IgD-negative memory B cell (primary cell): Measurements from ENCODE around the gene ZSCAN22. TPM values are rescaled to one million over a fixed set of nuclear protein-coding genes. Genes with fewer than 3 reads are reported as not detected.
"Not testable (repeated sequence)": the region's sequence is repeated elsewhere in the genome, so short reads cannot be mapped to it uniquely, and the experiment has no call there.

Experiments
- H3K27ac Mint-ChIP-seq, 3 donors: one replicate each; pipeline ENCODE4 v1.8.0; 2020 to 2022; ENCODE audit warnings: mild to moderate bottlenecking in 3 of 3, mixed read lengths in 3 of 3, moderate library complexity in 1 of 3
- H3K27me3 Mint-ChIP-seq: one replicate; pipeline ENCODE4 v1.8.0; 2021; ENCODE audit warnings: mixed read lengths
- H3K36me3 Mint-ChIP-seq: one replicate; pipeline ENCODE4 v1.8.0; 2020; ENCODE audit warnings: mild to moderate bottlenecking, mixed read lengths
- H3K4me1 Mint-ChIP-seq, 3 donors: one replicate each; pipeline ENCODE4 v1.8.0; 2020 to 2022; ENCODE audit warnings: mixed read lengths in 3 of 3, mild to moderate bottlenecking in 1 of 3
- H3K4me3 Mint-ChIP-seq, 4 donors: one replicate each; pipeline ENCODE4 v1.8.0; 2020 to 2022; ENCODE audit warnings: mild to moderate bottlenecking in 4 of 4, mixed read lengths in 4 of 4, moderate library complexity in 3 of 4
- H3K9me3 Mint-ChIP-seq, 3 donors: one replicate each; pipeline ENCODE4 v1.8.0; 2020 to 2021; ENCODE audit warnings: mixed read lengths in 3 of 3, mild to moderate bottlenecking in 1 of 3
- polyA plus RNA-seq: library from polyadenylated mRNA; unstranded; fragments of 300-500 nt; fragmentation: Illumina TruSeq; gene quantifications from one replicate; pipeline ENCODE4 v1.2.3, GENCODE V29; 2021

ZSCAN22 gene
- polyA plus RNA-seq, 1 donor from 2014 or later, result 2.9 TPM

DNA sequence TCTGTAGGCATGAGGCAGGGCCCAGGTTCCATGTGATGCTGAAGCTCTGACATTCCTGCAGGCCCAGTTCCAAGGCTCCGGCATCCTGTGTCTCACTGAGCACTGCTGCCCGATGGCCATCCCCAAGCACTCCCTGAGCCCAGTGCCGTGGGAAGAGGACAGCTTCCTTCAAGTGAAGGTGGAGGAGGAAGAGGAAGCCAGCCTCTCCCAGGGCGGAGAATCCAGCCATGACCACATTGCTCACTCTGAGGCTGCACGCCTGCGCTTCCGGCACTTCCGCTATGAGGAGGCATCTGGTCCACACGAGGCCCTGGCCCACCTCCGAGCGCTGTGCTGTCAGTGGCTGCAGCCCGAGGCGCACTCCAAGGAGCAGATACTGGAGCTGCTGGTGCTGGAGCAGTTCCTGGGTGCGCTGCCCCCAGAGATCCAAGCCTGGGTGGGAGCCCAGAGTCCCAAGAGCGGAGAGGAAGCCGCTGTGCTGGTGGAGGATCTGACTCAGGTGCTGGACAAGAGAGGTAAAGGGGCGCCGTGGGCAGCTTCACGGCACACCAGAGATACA is 8.0 kb downstream of the ZSCAN22 start:
- Mint-ChIP-seq H3K4me3 (no peak overlapping the region), H3K27me3 (no peaks in the 10 kb centered on the region), H3K4me1 (peaks cover 0 to 5% (median 3%) of the 10 kb centered on the region in 3 donors), H3K27ac (peak overlapping the region in 1 of 3 donors; percentile 45), H3K9me3 (peaks cover 0 to 1% (median 0%) of the 10 kb centered on the region in 3 donors), H3K36me3 (peaks cover 22% of the 10 kb centered on the region)

DNA sequence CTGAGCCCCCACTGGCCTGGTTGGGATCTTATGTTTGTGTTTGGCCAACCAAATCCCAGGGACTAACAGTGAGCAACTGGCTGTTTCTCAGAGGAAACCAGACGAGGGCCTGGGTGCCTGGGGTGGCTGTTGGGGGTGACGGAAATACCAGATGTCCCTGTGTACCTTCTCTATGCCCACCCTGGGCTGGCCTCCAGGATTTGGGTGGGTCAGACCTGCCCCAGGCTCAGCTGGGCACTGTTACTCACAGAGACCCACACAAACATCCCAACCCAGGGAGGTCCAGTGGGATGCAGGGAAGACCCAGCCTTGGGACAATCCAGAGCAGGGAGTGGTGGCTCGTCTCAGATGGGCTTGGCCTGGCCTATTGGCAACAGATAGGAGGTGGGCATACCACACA is 8.8 kb downstream of the ZSCAN22 start:
- H3K4me1 Mint-ChIP-seq, result peaks cover 0 to 4% (median 2%) of the 10 kb centered on the region in 3 donors
- H3K27ac Mint-ChIP-seq, result no peak overlapping the region
- no peaks in the 10 kb centered on the region for H3K27me3 Mint-ChIP-seq
- H3K36me3 Mint-ChIP-seq, result peaks cover 24% of the 10 kb centered on the region
- peaks cover 0 to 2% (median 0%) of the 10 kb centered on the region in 3 donors for H3K9me3 Mint-ChIP-seq
- no peak overlapping the region for H3K4me3 Mint-ChIP-seq

DNA sequence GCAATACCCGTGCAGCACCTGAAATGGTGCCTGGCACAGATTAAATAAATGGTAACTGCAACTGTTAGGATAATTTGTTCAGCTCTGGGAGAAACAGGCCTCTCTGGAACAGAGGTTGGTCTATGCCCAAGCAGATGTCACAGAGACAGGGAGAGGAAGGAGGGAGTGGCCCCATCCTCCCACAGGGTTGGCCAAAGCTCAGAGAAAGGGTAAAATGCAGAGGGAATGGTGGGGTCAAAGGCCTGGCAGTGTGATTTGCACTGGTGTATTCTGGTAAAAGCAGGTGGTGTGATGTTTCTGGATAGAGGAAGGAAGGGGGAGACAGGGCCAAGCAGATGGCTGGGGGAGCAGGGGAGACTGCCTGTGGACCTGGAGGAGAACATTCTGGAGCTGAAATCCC is 9.4 kb downstream of the ZSCAN22 start:
- H3K27ac Mint-ChIP-seq, result no peak overlapping the region
- peaks cover 0 to 5% (median 2%) of the 10 kb centered on the region in 3 donors for H3K4me1 Mint-ChIP-seq
- H3K9me3 Mint-ChIP-seq, result peaks cover 0 to 2% (median 0%) of the 10 kb centered on the region in 3 donors
- H3K4me3 Mint-ChIP-seq, result peak overlapping the region in 1 of 4 donors; percentile 78
- no peaks in the 10 kb centered on the region for H3K27me3 Mint-ChIP-seq
- H3K36me3 Mint-ChIP-seq, result peaks cover 26% of the 10 kb centered on the region

DNA sequence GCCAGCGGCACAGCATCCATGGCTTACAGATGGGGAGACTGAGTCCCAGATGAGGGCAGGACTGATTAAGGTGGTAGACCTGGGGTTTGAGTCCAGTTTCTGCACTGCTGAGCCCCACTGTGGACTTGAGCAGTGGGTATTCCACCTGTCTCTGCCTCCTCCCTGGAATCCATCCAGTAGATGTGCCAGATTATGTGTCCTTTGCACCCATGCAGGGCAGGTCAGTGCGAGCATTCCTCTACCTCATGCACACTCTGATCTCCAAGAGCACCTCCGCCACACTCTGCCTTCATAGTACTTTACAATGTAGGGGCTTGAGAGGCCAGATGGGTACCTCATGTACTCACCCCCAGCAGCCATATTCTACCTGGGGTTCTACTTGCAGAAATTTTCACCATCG is 10.0 kb downstream of the ZSCAN22 start:
- Mint-ChIP-seq H3K36me3 (peaks cover 29% of the 10 kb centered on the region), H3K4me3 (no peak overlapping the region), H3K4me1 (peaks cover 0 to 5% (median 2%) of the 10 kb centered on the region in 3 donors), H3K27me3 (no peaks in the 10 kb centered on the region), H3K9me3 (peaks cover 0 to 2% (median 0%) of the 10 kb centered on the region in 3 donors), H3K27ac (peak overlapping the region in 1 of 3 donors; percentile 23)

DNA sequence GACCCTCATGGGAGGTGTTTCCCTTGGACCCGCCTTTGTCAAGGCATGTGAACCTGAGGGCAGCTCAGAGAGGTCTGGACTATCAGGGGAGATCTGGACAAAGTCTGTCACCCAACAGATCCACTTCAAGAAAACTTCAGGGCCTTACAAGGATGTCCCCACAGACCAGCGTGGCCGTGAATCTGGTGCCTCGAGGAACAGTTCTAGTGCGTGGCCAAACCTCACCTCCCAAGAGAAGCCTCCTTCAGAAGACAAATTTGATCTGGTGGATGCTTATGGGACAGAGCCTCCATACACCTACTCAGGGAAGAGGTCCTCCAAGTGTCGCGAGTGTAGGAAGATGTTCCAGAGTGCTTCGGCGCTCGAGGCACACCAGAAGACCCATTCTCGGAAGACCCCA is 11.5 kb downstream of the ZSCAN22 start:
- Mint-ChIP-seq H3K4me1 (peaks cover 2 to 4% (median 2%) of the 10 kb centered on the region in 3 donors), H3K27me3 (no peaks in the 10 kb centered on the region), H3K4me3 (no peak overlapping the region), H3K9me3 (peaks cover 0 to 2% (median 0%) of the 10 kb centered on the region in 3 donors), H3K27ac (peak overlapping the region in 1 of 3 donors; percentile 57), H3K36me3 (peaks cover 23% of the 10 kb centered on the region)

DNA sequence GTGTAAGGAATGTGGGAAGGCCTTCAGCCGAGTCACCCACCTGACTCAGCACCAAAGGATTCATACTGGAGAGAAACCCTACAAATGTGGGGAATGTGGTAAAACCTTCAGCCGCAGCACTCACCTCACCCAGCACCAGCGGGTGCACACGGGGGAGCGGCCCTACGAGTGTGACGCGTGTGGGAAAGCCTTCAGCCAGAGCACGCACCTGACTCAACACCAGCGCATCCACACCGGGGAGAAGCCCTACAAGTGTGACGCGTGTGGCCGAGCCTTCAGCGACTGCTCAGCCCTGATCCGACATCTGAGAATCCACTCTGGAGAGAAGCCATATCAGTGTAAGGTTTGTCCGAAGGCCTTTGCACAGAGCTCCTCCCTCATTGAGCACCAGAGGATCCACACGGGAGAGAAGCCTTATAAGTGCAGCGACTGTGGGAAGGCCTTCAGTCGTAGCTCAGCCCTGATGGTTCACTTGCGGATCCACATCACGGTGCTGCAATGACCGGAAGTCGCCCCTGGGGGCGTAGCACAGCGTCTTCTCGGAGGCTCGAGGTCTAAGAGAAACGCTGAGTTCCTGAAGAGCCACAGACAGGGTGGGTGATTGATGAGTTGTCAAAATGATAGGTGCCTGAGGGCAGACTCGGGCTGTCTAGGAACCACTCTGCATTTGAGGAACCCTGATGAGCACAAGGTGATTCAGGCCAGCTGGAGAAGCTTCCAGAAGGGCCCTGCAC is 12.2 kb downstream of the ZSCAN22 start:
- Mint-ChIP-seq H3K27ac (no peak overlapping the region), H3K9me3 (peaks cover 0 to 2% (median 0%) of the 10 kb centered on the region in 3 donors), H3K36me3 (peaks cover 23% of the 10 kb centered on the region), H3K4me1 (peaks cover 2 to 4% (median 2%) of the 10 kb centered on the region in 3 donors), H3K4me3 (no peak overlapping the region), H3K27me3 (no peaks in the 10 kb centered on the region)

DNA sequence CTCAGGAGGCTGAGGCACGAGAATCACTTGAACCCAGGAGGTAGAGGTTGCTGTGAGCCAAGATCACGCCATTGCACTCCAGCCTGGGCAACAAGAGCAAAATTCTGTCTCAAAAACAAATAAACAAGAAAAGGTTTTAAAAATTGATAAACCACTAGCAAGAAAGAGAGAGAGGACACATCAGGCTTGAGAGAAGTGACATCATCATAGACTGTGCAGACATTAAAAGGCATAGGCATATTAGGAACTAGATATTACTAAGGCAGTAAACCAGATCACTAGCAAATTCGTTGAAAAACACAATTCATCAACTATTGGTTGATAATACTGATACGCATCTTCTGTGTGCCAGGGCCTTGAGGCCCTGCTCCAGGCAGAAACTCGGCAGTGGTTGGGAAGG is 18.8 kb downstream of the ZSCAN22 start:
- Mint-ChIP-seq H3K9me3 (peaks cover 0 to 2% (median 0%) of the 10 kb centered on the region in 3 donors), H3K36me3 (peaks cover 10% of the 10 kb centered on the region), H3K4me1 (peaks cover 13 to 22% (median 19%) of the 10 kb centered on the region in 3 donors)

DNA sequence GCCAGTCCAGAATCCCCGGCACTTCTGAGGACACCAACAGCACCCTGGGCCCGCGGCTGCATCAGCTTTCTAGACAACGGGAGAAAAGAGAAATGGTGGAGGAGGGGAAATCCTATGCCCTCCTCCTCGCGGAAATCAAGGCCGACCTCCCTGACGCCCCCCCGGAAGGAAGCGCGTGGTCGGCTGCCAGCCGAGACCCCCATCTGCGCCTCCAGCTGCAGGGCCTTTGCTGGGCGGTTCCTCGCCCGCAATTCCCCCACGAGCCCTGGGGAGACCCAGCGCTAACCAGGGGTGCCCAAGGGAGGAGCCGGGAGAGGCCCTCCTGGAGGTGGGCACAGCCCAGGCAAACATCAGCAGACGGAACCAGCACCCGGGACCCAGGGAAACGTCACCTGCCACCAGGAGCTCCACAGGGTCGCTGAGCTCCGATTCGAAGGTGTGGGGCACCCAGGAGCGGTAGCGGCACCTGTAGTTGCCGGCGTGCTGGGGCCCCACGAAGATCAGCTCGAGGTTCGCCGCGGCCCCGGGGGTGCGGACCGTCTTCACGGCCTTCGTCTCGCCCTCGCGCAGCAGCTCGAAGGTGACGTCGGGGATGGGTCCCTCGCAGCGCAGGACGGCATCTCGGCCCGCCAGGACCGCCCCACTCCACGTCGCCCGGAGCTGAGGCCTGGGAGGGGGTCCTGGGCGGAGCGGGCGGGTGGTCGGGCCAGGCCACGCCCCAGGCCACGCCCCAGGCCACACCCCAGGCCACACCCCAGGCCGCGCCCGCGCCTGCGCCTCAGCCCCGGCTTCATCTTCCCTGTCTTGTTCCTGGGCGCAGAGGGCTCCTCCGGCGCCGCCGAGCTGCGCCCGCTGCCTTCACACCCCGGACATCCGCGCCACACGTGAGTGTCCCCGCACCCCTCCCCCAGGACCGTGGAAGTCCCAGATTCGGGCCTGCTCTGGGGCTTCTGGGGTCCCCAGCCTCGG is 20.5 kb downstream of the ZSCAN22 start:
- no peaks in the 10 kb centered on the region for H3K27me3 Mint-ChIP-seq
- H3K4me3 Mint-ChIP-seq, result peak overlapping the region; percentile 88 to 99 (median 92)
- H3K4me1 Mint-ChIP-seq, result peaks cover 11 to 20% (median 17%) of the 10 kb centered on the region in 3 donors
- H3K36me3 Mint-ChIP-seq, result peaks cover 3% of the 10 kb centered on the region
- peaks cover 0 to 2% (median 0%) of the 10 kb centered on the region in 3 donors for H3K9me3 Mint-ChIP-seq
- peak overlapping the region; percentile 59 to 88 (median 88) for H3K27ac Mint-ChIP-seq

More for the DNA sequence above, 18.8 kb downstream of the ZSCAN22 start:
- peak overlapping the region in 3 of 4 donors; percentile 65 to 89 (median 82) for H3K4me3 Mint-ChIP-seq
- peak overlapping the region in 1 of 3 donors; percentile 69 for H3K27ac Mint-ChIP-seq
- no peaks in the 10 kb centered on the region for H3K27me3 Mint-ChIP-seq

DNA sequence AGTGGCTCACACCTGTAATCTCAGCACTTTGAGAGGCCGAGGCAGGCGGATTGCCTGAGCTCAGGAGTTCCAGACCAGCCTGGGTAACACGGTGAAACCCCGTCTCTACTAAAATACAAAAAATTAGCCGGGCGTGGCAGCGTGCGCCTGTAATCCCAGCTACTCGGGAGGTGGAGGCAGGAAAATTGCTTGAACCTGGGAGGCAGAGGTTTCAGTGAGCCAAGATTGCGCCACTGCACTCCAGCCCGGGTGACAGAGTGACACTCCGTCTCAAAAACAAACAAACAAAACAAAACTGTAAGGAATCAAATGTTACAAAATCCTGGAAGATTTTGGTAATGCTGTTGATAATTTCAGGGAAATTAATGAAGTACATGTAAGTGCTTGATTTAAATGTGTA is 21.3 kb downstream of the ZSCAN22 start:
- H3K27ac Mint-ChIP-seq, result peak overlapping the region; percentile 59 to 88 (median 88)
- H3K27me3 Mint-ChIP-seq, H3K36me3 Mint-ChIP-seq, H3K9me3 Mint-ChIP-seq: not testable (repeated sequence)
- peaks cover 11 to 20% (median 15%) of the 10 kb centered on the region in 3 donors for H3K4me1 Mint-ChIP-seq
- H3K4me3 Mint-ChIP-seq, result peak overlapping the region; percentile 88 to 99 (median 92)

DNA sequence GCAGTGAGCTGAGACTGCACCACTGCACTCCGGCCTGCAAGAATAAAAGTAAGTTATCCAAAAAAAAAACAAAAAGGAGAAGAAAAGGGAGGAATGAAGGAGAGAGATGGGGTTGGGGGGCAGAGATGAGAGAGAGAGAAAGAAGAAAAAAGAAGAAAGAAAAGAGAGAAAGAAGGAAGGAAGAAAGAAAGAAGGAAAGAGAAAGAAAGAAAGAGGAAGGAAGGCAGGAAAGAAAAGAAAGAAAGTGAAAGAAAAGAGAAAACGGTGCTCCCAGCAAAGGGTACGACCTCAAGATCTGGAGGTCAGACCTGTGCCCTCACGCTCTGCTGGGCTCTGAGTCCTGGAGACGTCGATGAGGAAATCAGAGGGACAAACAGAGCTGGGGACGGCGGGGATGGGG is 22.8 kb downstream of the ZSCAN22 start:
- Mint-ChIP-seq H3K9me3 (peaks cover 0 to 2% (median 0%) of the 10 kb centered on the region in 3 donors), H3K27me3 (no peaks in the 10 kb centered on the region), H3K4me1 (peaks cover 11 to 20% (median 15%) of the 10 kb centered on the region in 3 donors), H3K27ac (peak overlapping the region in 2 of 3 donors; percentile 45 to 53), H3K4me3 (peak overlapping the region in 3 of 4 donors; percentile 50 to 89 (median 59)), H3K36me3 (peaks cover 3% of the 10 kb centered on the region)

DNA sequence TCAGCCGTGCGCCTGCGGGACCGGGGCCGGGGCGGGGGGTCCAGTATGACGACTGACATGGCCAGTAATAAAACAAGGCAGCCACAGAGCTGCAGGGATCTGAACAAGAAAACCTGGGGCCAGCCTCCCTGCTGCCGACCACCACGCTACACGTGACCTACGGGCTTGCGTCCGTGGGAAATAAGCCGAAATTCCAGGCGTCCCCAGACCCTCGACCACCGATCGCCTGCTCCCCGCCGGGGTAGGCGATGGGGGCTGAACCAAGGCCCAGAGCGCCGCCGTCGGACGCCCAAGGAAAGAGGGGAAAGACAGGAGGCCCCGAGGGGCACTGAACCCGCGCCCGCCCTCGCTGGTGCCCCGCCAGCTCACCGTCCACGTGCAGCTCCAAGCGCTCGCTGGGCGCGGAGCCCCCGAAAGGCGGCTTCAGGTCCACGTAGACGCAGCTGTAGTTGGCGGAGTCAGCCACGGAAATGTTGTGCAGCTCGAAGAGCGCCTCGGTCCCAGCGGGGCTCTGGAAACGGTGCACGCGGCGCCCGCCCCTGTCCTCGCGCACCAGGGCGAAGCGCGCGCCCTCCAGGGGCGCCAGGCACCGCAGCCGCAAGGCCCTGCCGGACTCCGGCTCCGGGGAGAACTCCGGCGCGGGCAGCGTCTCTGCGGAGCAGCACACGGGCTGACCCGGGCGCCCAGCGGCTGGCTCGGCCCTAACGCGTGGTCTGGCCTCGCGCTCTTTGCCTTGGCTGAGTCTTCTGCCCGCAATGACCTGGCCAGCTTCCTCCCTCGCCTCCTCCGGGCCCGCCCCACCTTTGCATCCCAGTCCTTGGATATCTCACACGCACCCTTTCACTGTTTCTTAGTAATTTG is 23.4 kb downstream of the ZSCAN22 start:
- Mint-ChIP-seq H3K27ac (peak overlapping the region in 2 of 3 donors; percentile 45 to 53), H3K9me3 (peaks cover 0 to 2% (median 0%) of the 10 kb centered on the region in 3 donors), H3K27me3 (no peaks in the 10 kb centered on the region), H3K4me3 (peak overlapping the region in 3 of 4 donors; percentile 59 to 63 (median 60)), H3K36me3 (peaks cover 3% of the 10 kb centered on the region), H3K4me1 (peaks cover 11 to 20% (median 15%) of the 10 kb centered on the region in 3 donors)

DNA sequence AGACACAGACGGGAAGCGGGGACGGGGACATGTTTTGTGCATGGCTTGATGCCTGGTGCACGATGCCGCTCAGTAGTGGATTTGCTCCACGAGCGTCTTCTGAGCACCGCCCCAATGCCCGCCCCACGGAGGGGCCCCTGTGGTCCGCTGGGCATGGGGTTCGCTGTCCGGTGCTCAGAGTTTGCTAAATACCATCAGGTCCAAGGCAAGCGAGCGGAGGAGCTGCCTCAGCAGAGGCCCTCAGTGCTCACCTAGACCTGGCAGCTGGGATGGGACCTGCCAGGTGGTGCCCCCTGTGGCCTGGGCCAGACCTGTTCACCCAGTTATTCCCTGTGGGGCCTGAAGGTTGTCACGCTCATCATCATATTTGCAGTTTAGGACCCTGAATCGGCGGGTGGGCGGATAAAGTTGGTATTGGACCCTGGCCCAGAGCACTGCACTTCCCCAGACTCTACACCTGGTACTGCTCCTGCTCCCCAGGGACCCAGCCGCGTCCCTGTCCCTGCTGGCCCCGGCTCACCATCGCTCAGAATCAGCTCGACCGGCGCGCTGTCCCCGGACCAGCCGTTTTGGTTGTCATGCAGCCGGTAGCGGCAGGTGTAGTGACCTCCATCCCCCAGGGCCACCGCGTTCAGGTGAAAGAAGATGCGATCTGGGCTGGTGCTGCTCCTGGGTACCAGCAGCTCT is 24.2 kb downstream of the ZSCAN22 start:
- Mint-ChIP-seq H3K27ac (no peak overlapping the region), H3K4me3 (peak overlapping the region; percentile 27 to 60 (median 44)), H3K4me1 (peaks cover 10 to 18% (median 11%) of the 10 kb centered on the region in 3 donors), H3K27me3 (peaks cover 2% of the 10 kb centered on the region), H3K9me3 (peaks cover 0 to 2% (median 0%) of the 10 kb centered on the region in 3 donors), H3K36me3 (peaks cover 3% of the 10 kb centered on the region)

DNA sequence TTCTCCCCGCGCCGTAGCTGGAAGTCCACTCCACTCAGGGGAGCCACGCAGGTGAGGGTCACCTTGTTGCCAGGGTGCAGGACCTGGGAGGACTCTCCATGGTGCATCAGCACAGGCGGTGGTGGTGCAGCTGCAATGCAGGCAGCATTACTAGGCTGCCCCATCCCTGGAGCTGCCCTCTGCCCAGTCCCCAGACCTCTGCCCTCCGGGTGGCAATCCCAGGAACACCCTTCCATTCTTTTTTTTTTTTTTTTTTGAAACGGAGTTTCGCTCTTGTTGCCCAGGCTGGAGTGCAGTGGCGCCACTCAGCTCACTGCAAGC is 24.7 kb downstream of the ZSCAN22 start:
- Mint-ChIP-seq H3K9me3 (peaks cover 0 to 2% (median 0%) of the 10 kb centered on the region in 3 donors), H3K27ac (no peak overlapping the region), H3K4me1 (peaks cover 10 to 17% (median 11%) of the 10 kb centered on the region in 3 donors), H3K36me3 (peaks cover 3% of the 10 kb centered on the region), H3K4me3 (peak overlapping the region in 1 of 4 donors; percentile 60), H3K27me3 (peaks cover 2% of the 10 kb centered on the region)
